Smooth muscle cell (in vitro differentiated cells): ENCODE measurements around the gene ZNF726. TPM values are rescaled to one million over a fixed set of nuclear protein-coding genes. Genes with fewer than 3 reads are reported as not detected.

ENCODE experiments used
- DNase-seq: peaks from one replicate; lab custom pipeline; 2025; ENCODE audit not compliant: unreplicated experiment; lab: John Stamatoyannopoulos, UW
- H2AFZ ChIP-seq: fragments of 200-600 bp; sonication (generic); 2 replicates; pipeline ENCODE4 v1.6.0; 2016; ENCODE audit warnings: antibody characterized with exemption, low read depth, mild to moderate bottlenecking
- H3F3A ChIP-seq: fragments of 200-600 bp; sonication (generic); 2 replicates; pipeline ENCODE4 v1.6.0; 2017; ENCODE audit warnings: antibody characterized with exemption, low read depth
- H3K27ac ChIP-seq: fragments of 200-600 bp; sonication (generic); 2 replicates; pipeline ENCODE4 v1.5.1; 2016; ENCODE audit warnings: low read depth, mild to moderate bottlenecking
- H3K27me3 ChIP-seq: fragments of 200-600 bp; sonication (generic); 2 replicates; pipeline ENCODE4 v1.6.1; 2016; ENCODE audit warnings: low read depth, mild to moderate bottlenecking
- H3K36me3 ChIP-seq: fragments of 200-600 bp; sonication (generic); 2 replicates; pipeline ENCODE4 v1.5.1; 2016; ENCODE audit warnings: low read depth
- H3K4me1 ChIP-seq: fragments of 200-600 bp; sonication (generic); 2 replicates; pipeline ENCODE4 v1.5.1; 2016; ENCODE audit warnings: low read depth
- H3K4me2 ChIP-seq: fragments of 200-600 bp; sonication (generic); 2 replicates; pipeline ENCODE4 v1.6.0; 2016; ENCODE audit warnings: mild to moderate bottlenecking
- H3K4me3 ChIP-seq: fragments of 200-600 bp; sonication (generic); 2 replicates; pipeline ENCODE4 v1.5.1; 2016; ENCODE audit warnings: mild to moderate bottlenecking
- H3K79me2 ChIP-seq: fragments of 200-600 bp; sonication (generic); 2 replicates; pipeline ENCODE4 v1.6.0; 2016; ENCODE audit warnings: low read depth, mild to moderate bottlenecking
- H3K9ac ChIP-seq: fragments of 200-600 bp; sonication (generic); 2 replicates; pipeline ENCODE4 v1.6.0; 2016; ENCODE audit warnings: low read depth
- H3K9me3 ChIP-seq: fragments of 200-600 bp; sonication (generic); replicated peaks from 2 replicates; pipeline ENCODE4 v1.5.1; 2016; ENCODE audit warnings: low read depth
- H4K20me1 ChIP-seq: fragments of 200-600 bp; sonication (generic); 2 replicates; pipeline ENCODE4 v1.6.0; 2016; ENCODE audit warnings: low read depth
- WGBS: methylation state at CpG from one replicate; pipeline ENCODE4 v1.1.7; 2016; ENCODE audit warnings: low lambda C conversion rate; 5-methylcytosine and 5-hydroxymethylcytosine counted together
- polyA plus RNA-seq: library from polyadenylated mRNA; unstranded; fragments of >200 nt; fragmentation: Nextera tagmentation; extraction: Ambion mirVana; gene quantifications from 2 replicates; pipeline ENCODE4 v1.2.1, GENCODE V29; 2016
- total RNA-seq: library from RNA; depleted of rRNA; stranded (reverse); fragments of >200 nt; gene quantifications from 2 replicates; pipeline ENCODE4 v1.2.3, GENCODE V29; 2014
- TF ChIP-seq, protein P1 (sequence below): fragments of 200-600 bp; sonication (generic); IDR thresholded peaks from 2 replicates; pipeline ENCODE4 v1.5.1; 2017; ENCODE audit warnings: borderline replicate concordance, mild to moderate bottlenecking, antibody characterized with exemption; ENCODE audit not compliant: insufficient read depth, poor library complexity, severe bottlenecking

Gene ZNF726
- total and polyA plus RNA-seq, 2 experiments from 2014 or later, result not detected

DNA sequence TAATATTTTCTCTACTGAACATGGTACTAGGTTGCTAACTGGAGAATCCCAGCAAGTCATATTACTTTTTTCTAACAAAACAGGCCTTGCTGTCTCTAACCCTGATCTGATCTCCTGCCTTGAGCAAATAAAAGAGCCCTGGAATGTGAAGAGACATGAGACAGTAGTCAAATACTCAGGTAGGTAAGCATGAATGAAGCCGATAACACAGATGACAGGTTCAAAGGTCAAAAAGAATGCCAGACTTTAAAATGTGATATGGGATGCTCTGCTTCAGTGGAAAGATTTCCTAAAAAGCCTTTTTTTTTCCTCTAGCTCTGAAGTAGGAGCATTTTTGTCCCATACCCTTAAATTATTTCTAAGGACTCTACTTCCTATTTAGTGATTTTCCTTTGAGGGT is 28.7 kb downstream of the ZNF726 start:
- Histone ChIP-seq H2AFZ (no peak overlapping the region), H3K4me2 (no peak overlapping the region), H3F3A (no peaks in the 10 kb centered on the region), H3K9ac (no peak overlapping the region), H3K9me3 (peaks cover 5% of the 10 kb centered on the region), H4K20me1 (no peaks in the 10 kb centered on the region), H3K27ac (no peak overlapping the region), H3K4me1 (no peaks in the 10 kb centered on the region), H3K79me2 (no peaks in the 10 kb centered on the region), H3K27me3 (no peaks in the 10 kb centered on the region), H3K36me3 (no peaks in the 10 kb centered on the region), H3K4me3 (no peak overlapping the region)
- WGBS, result 89% methylated on average over 1 of the region's 1 CpG
- TF ChIP-seq, protein P1, sequence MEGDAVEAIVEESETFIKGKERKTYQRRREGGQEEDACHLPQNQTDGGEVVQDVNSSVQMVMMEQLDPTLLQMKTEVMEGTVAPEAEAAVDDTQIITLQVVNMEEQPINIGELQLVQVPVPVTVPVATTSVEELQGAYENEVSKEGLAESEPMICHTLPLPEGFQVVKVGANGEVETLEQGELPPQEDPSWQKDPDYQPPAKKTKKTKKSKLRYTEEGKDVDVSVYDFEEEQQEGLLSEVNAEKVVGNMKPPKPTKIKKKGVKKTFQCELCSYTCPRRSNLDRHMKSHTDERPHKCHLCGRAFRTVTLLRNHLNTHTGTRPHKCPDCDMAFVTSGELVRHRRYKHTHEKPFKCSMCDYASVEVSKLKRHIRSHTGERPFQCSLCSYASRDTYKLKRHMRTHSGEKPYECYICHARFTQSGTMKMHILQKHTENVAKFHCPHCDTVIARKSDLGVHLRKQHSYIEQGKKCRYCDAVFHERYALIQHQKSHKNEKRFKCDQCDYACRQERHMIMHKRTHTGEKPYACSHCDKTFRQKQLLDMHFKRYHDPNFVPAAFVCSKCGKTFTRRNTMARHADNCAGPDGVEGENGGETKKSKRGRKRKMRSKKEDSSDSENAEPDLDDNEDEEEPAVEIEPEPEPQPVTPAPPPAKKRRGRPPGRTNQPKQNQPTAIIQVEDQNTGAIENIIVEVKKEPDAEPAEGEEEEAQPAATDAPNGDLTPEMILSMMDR, result no peak
- no peak for DNase-seq

DNA sequence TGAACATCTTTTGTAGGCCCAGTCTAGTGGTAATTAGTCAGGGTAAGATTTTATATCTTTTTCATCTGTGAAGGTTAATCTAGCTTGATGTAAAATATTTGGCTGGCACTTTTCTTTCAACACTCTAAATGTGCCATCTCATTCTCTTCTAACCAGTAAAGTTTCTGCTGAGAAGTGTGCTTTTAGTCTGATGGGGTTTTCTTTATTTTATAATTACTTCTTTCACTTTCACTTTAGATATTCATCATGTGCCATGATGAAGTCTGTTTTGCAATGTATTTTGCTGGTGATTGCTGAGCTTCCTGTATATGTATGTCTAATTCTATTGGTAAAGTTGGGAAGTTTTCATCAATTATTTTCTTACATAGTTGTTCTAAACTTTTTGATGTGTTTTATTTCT is 31.9 kb downstream of the ZNF726 start:
- Histone ChIP-seq H4K20me1 (no peaks in the 10 kb centered on the region), H3K36me3 (no peaks in the 10 kb centered on the region), H2AFZ (no peak overlapping the region), H3K79me2 (no peaks in the 10 kb centered on the region), H3F3A (no peaks in the 10 kb centered on the region), H3K4me2 (no peak overlapping the region), H3K27me3 (no peaks in the 10 kb centered on the region), H3K4me3 (no peak overlapping the region), H3K9ac (no peak overlapping the region), H3K4me1 (no peaks in the 10 kb centered on the region), H3K27ac (no peak overlapping the region), H3K9me3 (no peaks in the 10 kb centered on the region)
- no peak for DNase-seq
- TF ChIP-seq, protein P1, result no peak

DNA sequence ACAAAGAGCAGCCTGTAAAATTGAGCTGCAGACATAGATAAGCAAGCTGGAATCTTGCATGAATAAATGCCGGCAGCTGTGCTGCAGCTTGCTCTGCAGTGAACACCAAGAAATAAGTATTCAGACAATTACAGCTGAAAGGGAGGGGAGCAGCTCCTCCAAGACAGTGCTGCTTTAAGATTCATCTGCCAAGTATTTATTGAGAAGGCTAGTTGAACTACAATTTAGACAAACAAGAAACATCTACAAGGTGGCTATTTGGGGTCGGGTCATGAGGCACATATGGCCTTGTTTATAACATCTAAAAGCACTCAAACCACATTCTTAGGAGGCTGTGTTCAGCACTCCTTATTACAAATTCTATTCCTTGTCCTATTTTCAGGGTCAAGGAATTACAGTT is 34.9 kb downstream of the ZNF726 start:
- Histone ChIP-seq H3K9me3 (peaks cover 4% of the 10 kb centered on the region), H3K4me2 (no peak overlapping the region), H3K27me3 (no peaks in the 10 kb centered on the region), H4K20me1 (no peaks in the 10 kb centered on the region), H3K9ac (no peak overlapping the region), H3K4me3 (no peak overlapping the region), H3K36me3 (no peaks in the 10 kb centered on the region), H3K27ac (no peak overlapping the region), H3F3A (no peaks in the 10 kb centered on the region), H3K4me1 (no peaks in the 10 kb centered on the region), H3K79me2 (no peaks in the 10 kb centered on the region), H2AFZ (no peak overlapping the region)
- WGBS, result 58% methylated on average over 2 of the region's 2 CpGs
- TF ChIP-seq, protein P1, result no peak
- no peak for DNase-seq

DNA sequence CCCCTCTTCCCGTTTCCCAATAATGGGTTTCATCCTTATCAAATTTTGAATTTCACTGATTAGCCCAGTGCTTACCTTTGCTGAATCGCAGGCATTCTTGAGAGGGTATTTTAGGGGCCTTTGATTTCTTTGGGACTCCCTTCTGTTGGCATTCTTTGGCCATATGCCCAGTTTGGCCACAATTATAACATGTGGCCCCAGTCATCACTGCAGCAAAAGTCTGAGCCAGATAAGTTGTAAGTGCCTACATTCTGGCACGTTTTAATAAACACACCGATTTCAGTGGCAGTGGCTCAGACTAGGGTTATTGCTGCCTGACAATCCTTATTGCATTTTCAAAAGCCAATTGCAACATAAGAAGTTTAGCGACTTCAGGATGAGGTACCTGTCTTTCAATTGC is 41.4 kb downstream of the ZNF726 start:
- H3K4me1 ChIP-seq, result no peaks in the 10 kb centered on the region
- TF ChIP-seq, protein P1, result no peak
- peaks cover 4% of the 10 kb centered on the region for H3K9me3 ChIP-seq
- H4K20me1 ChIP-seq, result no peaks in the 10 kb centered on the region
- H3K4me2 ChIP-seq, result no peak overlapping the region
- H3K79me2 ChIP-seq, result no peaks in the 10 kb centered on the region
- no peaks in the 10 kb centered on the region for H3K27me3 ChIP-seq
- H3K27ac ChIP-seq, result no peak overlapping the region
- no peak overlapping the region for H3K9ac ChIP-seq
- no peaks in the 10 kb centered on the region for H3F3A ChIP-seq
- no peak overlapping the region for H2AFZ ChIP-seq
- no peaks in the 10 kb centered on the region for H3K36me3 ChIP-seq
- 62% methylated on average over 5 of the region's 5 CpGs for WGBS
- H3K4me3 ChIP-seq, result no peak overlapping the region
- no peak for DNase-seq
